CD4-positive, alpha-beta T cell treated with Interleukin-15 for 4 hours (primary cell): Measurements from ENCODE around the gene BEX3.
A peak's percentile ranks its signal among the peaks of the same experiment; 100 is the strongest.
"Not testable (repeated sequence)": the region's sequence is repeated elsewhere in the genome, so short reads cannot be mapped to it uniquely, and the experiment has no call there.

ENCODE experiments used
- DNase-seq: peaks from one replicate; pipeline ENCODE4 v3.0.0-alpha.2; 2020; ENCODE audit warnings: low spot score

BEX3 gene

DNA sequence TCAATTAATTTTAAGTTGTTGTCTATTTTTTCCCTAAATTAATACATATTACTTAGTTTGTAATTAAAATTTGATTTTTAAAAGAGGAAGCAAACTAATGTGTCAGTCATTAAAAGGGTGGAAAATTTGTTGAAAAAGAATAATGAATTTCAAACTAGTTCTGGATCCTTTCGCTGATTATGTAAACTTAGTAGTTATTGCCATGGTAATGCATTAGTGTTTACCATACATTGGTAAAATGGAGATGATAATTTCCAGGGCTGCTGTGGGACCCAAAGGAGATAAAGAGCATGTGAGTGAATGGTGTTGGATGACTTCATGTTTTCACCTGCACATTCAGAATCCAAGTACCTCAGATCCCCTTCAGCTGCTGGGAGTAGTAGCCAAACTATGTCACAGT lies 6.5 kb downstream of the BEX3 start:
- DNase-seq: no peak

DNA sequence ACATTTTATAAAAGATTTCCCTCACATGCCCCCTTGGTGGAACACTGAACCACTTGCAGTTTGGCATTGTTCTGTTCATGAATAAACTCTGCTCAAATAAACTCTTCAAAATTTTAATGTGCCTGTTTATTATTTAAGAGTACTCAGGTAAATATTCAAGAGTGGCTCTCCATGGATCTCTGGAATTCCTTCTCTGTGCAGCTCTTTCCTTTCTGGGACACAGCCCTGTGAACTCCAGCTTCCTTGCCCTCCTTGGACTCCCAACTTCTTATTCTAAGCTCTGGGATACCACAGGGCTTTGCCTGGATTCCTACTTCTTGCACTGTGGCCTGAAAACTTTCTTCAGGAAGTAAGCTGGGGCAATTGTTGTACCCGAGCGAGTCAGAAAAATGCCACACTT lies 8.3 kb downstream of the BEX3 start:
- DNase-seq: no peak

DNA sequence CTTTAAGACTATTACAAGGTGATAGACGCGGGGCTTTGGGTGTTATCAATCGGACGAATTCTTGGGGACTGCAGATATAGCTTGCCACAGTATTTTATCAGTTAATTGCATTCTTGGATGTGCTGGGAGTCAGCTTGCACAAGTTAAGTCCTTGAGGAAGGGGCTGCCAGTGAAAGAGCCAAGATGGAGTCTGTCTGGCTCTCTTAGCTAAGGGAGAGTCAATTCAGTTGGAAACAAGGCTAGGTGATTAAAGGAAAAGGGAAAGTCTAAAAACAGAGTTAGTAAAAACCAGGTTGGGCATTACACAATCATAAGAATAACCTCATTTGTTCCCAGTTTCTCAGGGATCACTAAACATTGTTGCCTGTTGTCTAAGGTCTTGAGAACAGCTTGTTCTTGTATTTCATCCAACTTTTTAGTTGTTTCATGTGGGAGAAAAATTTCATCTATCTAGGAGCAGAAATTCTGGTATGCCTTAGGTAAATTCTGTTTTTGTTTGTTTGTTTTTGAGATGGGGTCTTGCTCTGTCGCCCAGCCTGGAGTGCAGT lies 9.0 kb downstream of the BEX3 start:
- not testable (repeated sequence) for DNase-seq

DNA sequence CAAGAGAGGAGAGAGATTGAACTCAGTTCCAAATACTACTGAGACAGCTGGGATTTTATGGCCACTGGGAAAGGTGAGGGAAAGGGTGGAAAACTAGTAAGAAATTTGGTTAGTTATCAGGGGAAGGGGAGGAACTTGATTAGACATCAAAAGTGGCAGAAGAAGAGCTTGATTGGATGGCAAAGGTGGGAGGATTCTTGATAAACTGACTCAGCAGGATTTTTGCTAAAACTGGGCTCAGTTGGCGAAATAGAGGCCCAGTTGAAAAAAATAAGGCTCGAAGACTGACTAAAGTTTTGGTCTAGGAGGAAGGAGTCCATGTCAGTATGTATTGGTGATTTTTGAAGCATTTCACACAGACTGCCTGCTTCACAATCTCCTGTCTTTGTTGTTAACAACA lies 10.0 kb downstream of the BEX3 start:
- DNase-seq: no peak

DNA sequence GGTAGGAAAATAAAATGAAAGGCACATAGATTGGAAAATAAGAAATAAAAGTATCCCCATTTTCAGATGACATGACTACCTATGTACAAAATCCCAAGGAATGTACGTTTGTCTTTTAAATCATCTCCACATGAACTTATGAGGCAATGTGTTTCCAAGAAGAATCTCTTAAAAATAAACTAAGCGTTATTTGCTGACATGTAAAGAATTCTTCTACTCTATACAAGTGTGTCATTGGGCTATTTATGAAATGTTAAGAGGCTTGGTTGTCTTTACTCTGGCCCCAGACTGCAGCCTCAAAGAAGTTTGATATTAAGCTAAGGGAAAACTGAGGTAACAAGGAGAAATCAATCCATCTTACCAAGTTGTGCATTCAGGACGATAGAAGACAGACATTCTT lies 17.1 kb downstream of the BEX3 start:
- DNase-seq: no peak

DNA sequence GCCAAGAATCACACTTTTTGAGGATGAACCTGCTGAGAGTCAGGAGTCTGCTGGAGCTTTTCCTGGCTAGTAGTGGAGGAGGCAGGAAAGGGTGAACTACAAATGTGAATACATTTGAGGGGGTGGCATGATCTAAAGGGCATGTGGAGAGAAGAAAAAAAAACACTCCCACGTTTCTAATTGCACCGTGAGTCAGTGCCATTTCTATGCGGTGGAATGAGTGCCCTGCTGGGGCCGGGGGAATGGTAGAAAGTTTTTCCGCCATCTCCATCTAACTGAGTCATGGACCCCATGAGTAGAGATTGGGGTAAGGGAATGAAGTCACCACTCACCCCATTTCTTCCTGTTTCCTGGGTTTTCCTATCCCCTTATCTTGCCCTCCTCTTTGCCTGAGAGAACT lies 19.8 kb downstream of the BEX3 start:
- no peak for DNase-seq

DNA sequence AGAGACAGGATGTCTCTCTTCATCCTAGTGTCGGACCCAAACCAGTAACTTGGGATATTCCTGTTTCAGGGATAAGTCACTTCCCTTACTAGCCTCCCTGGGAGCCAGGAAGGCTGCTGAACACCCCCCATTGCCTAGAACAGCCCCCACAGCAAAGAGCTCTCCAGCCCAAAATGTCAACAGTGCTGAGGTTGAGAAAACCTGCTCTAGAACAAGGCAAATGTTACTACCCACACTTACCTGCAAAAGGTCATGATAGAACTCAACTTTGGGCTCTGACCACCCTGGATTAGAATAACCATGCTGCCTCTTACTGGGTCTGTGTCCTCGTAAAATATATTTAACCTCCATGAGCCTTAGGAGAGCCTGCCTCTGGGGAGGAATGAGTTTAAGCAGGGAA lies 20.3 kb downstream of the BEX3 start:
- no peak for DNase-seq

DNA sequence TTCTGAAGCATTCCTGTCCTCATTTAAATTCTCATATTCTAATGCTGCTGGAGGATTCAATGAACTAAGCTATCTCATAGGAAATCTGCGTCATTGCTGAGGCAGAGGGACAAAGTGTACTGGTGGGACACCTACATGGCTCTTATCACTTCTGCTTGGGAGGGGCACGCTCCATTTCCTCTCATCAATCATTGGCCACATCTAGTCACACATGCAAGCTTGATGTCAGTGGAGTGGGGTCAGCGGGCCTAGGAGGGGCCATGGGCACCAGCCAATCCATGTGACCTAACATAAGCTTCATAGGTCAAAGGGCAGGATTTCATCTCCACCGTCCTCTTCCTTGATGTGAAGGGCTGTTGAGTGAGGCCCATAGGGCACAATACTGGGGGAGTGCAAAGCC lies 21.4 kb downstream of the BEX3 start:
- no peak for DNase-seq

DNA sequence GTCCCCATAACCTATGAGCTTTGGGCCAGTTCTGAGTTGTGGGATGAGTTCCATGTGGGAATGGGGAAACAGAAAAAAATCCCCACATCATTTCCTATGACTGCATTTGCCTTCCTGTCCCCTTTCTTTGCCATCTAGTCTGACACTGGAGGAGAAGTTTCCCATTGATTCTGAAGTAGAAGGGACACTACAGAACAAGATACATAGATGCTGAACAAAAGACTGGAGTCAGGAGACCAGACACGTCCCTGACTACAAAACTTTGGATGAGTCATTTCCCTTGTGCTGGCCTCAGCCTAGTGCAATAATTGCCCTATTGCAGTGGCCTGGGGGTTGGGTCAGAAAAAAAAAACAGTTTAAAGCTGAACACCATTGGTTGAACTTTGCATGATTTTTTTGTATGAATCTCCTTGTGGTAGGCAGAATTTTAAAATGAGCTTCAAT lies 22.1 kb downstream of the BEX3 start:
- DNase-seq: no peak

DNA sequence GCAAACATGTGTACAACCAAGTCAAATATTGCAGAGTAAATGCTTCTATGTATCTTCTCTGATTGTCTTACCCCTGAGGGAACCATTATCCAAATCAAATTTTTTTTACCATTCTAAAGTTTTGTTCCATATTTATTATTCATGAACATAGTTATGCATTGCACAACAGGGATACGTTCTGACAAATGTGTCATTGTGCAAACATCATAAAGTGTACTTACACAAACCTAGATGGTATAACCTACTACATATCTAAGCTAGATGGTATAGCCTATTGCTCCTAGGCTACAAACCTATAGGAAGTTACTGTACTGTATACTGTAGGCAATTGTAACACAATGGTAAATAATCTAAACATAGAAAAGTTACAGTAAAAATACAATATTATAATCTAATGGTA lies 23.4 kb downstream of the BEX3 start:
- DNase-seq: no peak

DNA sequence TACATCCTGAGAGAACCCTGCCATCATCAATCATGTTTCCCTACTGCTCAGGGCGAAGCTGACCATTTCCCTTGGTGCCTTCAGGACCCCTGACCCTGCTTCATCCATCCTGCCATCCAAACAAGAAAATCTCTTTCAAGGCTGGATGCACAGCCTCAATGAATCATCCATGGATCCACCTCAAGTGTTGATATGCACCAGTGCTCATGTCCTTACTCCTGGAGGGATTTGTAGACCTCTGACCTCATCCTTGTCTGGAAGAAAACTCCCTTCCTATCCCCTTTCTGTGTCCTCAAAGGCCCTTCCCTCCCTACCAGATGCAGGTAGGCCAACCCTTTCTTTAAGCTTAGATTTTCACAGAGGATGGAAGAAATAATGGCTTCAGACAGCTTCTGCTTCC lies 24.6 kb downstream of the BEX3 start:
- no peak for DNase-seq

DNA sequence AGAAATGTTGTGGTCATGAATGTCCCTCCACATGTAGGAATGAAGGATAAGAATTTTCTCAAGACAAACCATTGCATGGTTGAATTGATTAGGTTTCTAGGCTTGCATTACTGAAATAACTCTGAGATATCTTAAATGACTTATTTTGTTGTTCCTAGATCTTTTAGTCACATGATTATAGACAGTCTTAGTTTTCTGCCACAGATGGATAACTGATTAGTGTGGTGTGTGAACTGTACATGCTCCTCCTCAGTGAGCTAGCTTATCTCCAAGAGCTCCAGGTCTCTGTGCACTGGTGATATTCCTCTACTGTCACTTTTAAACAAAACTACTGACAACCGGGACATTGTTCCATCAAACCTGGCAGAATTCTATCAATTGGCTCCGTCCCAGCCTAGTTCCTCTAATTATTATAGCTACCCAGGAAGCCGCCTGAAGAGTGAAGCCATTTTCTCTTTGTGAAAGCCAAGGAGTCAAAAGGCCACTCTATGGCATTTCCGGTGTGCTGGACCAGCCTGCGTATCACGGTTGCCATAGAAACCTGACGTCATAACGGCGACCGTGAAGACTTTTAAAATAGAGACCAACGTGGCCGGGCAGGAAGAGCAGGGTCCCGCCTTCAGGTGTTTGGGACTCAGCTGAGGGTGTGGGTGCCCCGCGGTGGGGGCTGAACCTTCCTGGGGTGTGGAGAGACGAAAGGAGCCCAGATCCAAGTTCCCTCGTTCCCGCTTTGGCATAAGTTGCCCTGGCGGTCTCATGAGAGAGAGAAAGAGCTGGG lies 28.1 kb downstream of the BEX3 start:
- DNase-seq: peak; percentile 0

DNA sequence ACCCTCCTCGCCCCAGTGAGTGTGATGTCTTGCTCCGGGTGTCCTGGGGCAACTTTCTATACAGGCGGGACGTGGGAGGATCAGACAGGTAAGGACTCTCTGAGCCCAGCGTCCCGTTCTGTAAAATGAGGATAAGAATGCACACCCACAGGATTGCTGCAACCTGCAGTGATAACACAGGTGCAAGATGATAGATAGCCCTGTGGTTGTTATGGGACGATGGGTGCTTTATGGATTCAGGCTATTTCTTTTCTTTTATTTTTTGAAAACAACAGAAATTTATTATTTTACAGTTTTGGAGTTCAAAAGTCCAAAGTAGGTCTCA lies 28.6 kb downstream of the BEX3 start:
- DNase-seq: no peak

DNA sequence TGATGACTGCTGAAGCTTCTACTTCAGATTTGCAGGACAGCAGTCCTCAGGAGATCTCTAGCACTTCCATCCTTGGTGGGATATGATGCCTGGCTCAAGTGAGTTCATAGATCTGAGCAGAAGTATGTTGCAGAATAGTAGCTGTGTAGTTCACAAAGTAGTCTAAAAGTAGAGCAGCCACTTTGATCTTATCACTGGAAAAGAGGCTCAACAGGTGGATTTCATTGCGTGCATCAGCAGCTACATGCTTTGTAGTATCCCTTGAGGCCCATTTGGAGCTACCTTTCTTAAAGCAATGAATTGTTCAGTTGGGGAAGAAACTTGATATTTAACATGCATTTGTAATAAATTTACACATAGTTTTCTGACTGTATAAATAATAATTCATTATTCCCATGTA lies 29.9 kb downstream of the BEX3 start:
- no peak for DNase-seq

DNA sequence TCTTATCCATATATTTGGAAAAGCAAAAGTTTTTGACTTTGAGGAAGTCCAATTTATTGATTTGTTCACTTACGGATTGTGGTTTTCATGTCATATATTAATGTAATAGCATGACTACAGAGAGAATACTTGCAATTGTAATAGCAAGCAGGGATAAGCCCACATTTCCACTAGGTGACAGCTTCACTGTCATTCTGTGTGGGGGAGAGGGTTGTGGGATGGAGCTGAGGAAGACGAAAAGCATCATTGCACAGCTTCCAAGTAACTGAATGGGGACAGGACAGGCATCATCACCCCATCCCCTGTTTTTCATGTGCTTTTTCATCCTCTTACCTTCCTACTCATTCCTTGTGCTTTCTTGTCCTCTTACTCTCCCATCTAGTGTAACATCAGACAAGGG lies 31.4 kb downstream of the BEX3 start:
- DNase-seq: no peak

DNA sequence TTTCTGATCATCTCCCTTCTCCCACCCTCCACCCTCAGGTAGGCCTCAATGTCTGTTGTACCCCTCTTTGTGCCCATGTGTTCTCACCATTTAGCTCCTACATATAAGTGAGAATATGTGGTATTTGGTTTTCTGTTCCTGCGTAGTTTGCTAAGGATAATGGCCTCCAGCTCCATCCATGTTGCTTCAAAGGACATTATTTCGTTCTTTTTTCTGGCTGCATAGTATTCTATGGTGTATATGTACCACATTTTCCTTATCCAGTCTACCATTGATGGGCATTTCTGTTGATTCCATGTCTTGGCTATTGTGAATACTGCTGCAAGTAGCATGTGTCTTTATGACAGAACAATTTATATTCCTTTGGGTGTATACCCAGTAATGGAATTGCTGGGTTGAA lies 35.4 kb downstream of the BEX3 start:
- DNase-seq: not testable (repeated sequence)

DNA sequence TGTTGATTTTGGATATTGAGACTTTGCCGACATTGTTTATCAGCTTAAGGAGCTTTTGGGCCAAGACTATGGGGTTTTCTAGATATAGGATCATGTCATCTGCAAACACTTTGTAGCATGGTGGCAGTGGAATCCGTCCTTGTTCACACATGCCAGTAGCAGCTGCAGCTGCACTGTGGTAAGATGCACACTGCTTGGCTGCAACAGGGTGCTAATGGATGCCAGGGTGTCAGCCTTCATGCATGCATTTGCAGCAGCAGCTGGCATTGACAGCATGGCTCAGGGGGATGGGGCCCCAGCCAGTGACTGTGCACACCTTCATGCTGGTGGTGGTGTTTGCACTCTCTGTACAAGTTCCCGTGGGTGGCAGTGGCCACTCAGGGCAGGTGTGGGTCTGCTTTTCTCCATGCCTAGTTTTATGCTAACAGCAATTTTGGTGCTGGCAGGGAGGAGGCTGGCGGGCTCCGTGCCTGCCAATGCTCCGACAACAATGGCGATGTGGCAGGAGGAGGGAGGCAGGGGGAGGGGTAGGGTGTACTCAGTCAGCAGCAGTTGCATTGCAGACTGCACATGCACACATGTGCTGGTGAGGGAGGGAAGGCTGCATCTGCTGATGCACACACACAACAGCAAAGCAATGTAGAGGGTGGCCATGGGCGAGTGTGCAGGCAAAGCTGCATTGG lies 37.5 kb downstream of the BEX3 start:
- no peak for DNase-seq

DNA sequence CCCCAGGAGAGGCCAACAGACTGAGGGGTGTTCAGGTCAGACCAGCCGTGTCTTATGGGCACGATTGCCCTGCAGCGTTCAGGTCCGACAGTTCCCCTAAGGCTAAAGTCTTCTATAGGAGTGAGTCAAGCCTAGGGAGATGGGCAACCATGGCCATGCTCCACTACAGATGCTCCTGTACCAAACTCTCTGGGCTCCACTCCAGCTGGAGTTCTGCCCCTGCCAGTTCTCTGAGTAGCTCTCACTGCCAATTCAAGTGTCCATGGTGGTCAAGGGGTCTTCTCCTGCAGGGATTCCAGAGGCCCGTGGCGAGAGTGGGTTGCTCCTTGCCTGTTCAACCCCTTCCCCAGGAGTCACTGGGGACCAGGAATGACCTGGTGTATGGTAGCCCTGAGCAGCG lies 38.2 kb downstream of the BEX3 start:
- no peak for DNase-seq

DNA sequence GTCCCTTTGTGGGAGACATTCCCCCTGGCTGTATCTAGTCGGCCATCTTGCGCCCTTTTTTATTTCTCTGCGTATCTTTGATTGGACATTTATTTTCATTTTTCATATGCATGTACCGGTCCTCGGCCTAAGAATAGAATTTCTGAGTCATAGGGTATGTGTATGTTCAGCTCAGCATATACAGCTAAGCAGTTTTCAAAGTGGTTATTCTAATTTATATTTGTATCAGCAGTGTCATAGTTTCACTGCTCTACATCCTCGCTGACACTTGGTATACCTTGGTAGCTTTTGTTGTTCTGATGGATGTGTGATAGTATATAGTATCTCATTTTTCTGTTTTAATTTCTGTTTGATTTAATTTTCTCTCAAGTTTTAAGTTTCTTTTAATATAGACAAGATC lies 38.7 kb downstream of the BEX3 start:
- DNase-seq: no peak

DNA sequence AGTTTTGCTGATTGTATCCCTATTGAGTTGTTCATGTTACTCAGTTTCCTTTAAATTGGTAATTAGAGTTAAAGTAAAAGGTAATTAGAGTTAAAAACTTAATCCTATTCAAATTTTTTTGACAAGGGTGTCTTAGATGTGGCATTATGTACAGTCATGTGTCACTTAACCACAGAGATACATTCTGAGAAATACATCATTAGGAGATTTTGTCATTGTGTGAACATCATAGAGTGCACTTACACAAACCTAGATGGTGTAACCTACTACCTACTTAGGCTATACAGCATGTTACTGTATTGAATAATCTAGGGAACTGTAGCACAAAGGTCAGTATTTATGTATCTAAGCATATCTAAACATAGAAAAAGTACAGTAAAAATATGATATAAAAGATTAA lies 39.2 kb downstream of the BEX3 start:
- no peak for DNase-seq

DNA sequence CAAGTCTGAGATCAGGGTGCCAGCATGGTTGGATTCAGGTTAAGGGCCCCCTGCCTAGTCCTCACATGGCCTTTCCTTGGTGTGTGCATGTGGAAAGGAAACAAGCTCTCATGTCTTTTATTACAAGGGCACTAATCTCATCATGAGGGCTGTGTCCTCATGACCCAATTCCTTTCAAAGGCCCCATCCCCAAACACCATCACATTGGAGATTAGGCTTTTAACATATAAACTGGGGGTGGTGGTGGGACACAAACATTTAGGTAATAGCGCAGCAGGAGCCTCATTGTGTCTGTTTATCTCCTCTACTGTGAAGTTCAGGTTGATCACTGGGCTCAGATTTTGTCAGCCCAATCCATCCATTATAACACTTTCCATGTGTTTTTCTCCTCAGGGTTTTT lies 41.0 kb downstream of the BEX3 start:
- no peak for DNase-seq

DNA sequence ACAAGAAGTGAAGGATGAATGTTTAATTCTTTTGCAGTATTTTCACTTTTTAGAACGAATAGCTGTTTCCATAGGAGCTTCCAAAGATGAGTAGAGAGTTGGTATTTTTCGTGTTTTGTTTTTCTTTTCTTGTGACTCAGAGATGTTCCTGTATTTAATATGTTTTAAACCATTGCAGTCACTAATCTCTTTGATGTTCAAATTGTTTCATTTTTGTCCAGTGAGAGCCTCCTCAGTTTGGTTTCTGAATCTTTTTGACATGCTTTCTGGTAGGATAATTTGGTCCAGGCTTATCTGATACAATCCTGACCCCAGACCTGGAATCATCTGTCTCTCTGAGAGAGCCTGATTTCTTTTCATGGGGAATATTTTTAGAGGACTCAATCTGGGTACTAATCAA lies 41.6 kb downstream of the BEX3 start:
- no peak for DNase-seq

DNA sequence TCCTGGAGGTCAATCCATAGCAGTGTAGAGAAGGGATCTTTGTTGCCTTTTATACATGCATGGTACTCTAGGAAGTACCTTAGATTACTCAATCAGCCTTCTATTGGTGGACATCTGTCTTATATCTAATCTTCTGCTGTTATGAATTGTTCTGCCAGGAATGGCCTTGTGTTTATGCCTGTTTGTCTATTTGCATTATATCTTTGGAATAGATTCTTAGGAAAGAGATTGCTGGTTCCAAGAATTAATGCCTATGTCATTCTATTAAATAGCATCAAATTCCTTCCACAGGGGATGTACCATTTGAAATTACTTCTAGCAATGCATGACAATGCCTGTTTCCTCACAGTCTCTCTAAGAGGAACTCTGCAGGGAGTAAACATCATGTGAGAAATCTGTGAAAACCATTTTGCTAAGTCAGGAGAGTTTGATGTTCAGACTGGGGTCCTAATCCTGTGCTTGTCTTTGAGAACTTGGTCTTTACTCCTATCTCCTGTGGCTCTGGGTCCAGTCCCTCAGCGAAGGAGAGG lies 42.5 kb downstream of the BEX3 start:
- no peak for DNase-seq
